HepG2 (cell line): ENCODE measurements around the gene PPA1. TPM values are rescaled to one million over a fixed set of nuclear protein-coding genes. Genes with fewer than 3 reads are reported as not detected.

Experiments
- MAFG ChIP-seq: sonication (generic); formaldehyde crosslinking; IDR thresholded peaks from 2 replicates; pipeline ENCODE4 v1.5.1; 2020; ENCODE audit warnings: mild to moderate bottlenecking, missing genetic modification reagents
- NR2F1 ChIP-seq, 2 experiments: fragments of 450-650 bp in 1 of 2; formaldehyde crosslinking in 1 of 2; IDR thresholded peaks; 2 replicates each; pipeline versions ENCODE4 v1.5.0 to v1.6.1; 2016 to 2020; ENCODE audit warnings: mild to moderate bottlenecking in 1 of 2, missing compliant biosample characterization in 1 of 2, missing genetic modification reagents in 1 of 2, moderate library complexity in 1 of 2
- SP140L ChIP-seq: sonication (generic); formaldehyde crosslinking; IDR thresholded peaks from 2 replicates; pipeline ENCODE4 v1.4.0; 2020; ENCODE audit warnings: missing genetic modification reagents, borderline replicate concordance
- ZNF713 ChIP-seq: sonication (generic); formaldehyde crosslinking; IDR thresholded peaks from 2 replicates; pipeline ENCODE4 v1.4.0; 2020; ENCODE audit warnings: mild to moderate bottlenecking, missing genetic modification reagents
- ZSCAN9 ChIP-seq: IDR thresholded peaks from 2 replicates; pipeline ENCODE4 v1.6.1; 2016; ENCODE audit warnings: borderline replicate concordance
- polyA plus RNA-seq, 8 experiments: library from polyadenylated mRNA; depleted of rRNA in 3 of 8; stranded (reverse) in 7 of 8; unstranded in 1 of 8; fragments of >200 nt; fragmentation: Illumina TruSeq in 4 of 8; extraction: Trizol in 4 of 8; gene quantifications; 2 replicates each; pipeline versions ENCODE4 v1.2.1 to v1.2.3, GENCODE V29; 2011 to 2016; ENCODE audit warnings: low read depth in 4 of 8, missing spikeins in 1 of 8, mixed read lengths in 1 of 8; ENCODE audit not compliant: insufficient read depth in 1 of 8
- total RNA-seq, 5 experiments: library from RNA; depleted of rRNA; stranded (reverse); fragments of >200 nt; fragmentation: Illumina TruSeq; extraction: Trizol; gene quantifications; 2 replicates each; pipeline ENCODE4 v1.2.3, GENCODE V29; 2016; ENCODE audit warnings: low read depth in 1 of 5
- TF ChIP-seq, protein P1 (sequence below): sonication (generic); formaldehyde crosslinking; IDR thresholded peaks from 2 replicates; pipeline ENCODE4 v1.8.0; 2022; ENCODE audit warnings: mild to moderate bottlenecking, missing genetic modification reagents; ENCODE audit not compliant: insufficient replicate concordance
- TF ChIP-seq, protein P2 (sequence below): sonication (generic); formaldehyde crosslinking; IDR thresholded peaks from 2 replicates; pipeline ENCODE4 v1.8.1; 2022; ENCODE audit warnings: low read depth, mild to moderate bottlenecking, missing genetic modification reagents
- TF ChIP-seq, protein P3 (sequence below): IDR thresholded peaks from 2 replicates; pipeline ENCODE4 v1.6.1; 2018; ENCODE audit warnings: missing genetic modification reagents

PPA1 gene
- total and polyA plus RNA-seq, 2 of the 13 experiments (the other 11 are each of a cell fraction or from before 2014, with no cell fraction given): 136 to 250 TPM

DNA sequence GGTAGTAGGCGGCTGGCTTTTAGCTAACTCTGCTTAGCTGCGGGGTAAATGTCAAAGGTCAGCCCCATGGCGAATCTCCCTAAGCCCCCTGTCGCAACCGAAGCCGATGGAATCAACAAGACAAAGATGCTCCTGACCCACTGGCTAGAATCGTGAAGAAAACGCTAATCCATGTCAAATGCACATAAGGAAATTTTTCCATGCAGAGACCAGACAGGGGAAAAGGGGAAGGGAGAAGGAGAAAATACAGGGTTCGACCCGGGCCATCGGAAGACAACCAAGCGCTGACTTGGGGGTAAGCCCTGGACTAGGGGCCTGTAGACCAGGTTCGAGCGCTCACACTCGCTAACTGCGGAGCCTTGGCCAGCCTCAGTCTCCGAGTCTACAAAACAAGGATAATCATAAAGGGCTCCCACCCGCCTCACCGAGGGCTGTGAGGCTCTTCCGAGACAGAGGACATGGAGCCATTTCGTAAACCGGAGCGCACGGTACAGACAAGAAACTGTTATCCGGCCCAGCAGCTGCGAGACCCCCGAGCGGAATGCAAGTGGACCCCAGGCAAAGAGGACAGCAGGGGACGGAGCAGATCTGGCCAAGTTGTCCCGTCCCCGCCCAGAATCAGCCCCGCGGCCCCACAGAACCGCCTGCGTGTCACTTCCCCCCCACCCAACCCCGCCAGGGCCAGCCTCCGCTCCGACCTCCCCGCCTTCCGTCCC is 63.4 kb downstream of the PPA1 start (continued):
- TF ChIP-seq, protein P1, sequence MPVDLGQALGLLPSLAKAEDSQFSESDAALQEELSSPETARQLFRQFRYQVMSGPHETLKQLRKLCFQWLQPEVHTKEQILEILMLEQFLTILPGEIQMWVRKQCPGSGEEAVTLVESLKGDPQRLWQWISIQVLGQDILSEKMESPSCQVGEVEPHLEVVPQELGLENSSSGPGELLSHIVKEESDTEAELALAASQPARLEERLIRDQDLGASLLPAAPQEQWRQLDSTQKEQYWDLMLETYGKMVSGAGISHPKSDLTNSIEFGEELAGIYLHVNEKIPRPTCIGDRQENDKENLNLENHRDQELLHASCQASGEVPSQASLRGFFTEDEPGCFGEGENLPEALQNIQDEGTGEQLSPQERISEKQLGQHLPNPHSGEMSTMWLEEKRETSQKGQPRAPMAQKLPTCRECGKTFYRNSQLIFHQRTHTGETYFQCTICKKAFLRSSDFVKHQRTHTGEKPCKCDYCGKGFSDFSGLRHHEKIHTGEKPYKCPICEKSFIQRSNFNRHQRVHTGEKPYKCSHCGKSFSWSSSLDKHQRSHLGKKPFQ (CRISPR knock-in tag): peak; percentile 75
- TF ChIP-seq ZSCAN9 (CRISPR knock-in tag): no peak
- TF ChIP-seq NR2F1 (CRISPR knock-in tag; IDR thresholded peaks at IDR 0.05): peak in 1 of 2 experiments; percentile 51; a peak in 1 of 4 replicates
- TF ChIP-seq, protein P2, sequence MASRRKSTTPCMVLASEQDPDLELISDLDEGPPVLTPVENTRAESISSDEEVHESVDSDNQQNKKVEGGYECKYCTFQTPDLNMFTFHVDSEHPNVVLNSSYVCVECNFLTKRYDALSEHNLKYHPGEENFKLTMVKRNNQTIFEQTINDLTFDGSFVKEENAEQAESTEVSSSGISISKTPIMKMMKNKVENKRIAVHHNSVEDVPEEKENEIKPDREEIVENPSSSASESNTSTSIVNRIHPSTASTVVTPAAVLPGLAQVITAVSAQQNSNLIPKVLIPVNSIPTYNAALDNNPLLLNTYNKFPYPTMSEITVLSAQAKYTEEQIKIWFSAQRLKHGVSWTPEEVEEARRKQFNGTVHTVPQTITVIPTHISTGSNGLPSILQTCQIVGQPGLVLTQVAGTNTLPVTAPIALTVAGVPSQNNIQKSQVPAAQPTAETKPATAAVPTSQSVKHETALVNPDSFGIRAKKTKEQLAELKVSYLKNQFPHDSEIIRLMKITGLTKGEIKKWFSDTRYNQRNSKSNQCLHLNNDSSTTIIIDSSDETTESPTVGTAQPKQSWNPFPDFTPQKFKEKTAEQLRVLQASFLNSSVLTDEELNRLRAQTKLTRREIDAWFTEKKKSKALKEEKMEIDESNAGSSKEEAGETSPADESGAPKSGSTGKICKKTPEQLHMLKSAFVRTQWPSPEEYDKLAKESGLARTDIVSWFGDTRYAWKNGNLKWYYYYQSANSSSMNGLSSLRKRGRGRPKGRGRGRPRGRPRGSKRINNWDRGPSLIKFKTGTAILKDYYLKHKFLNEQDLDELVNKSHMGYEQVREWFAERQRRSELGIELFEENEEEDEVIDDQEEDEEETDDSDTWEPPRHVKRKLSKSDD (CRISPR knock-in tag): peak; percentile 48; the same call in 1 of the 2 replicates
- no peak for TF ChIP-seq ZNF713 (CRISPR knock-in tag)
- no peak for TF ChIP-seq MAFG (CRISPR knock-in tag)
- no peak for TF ChIP-seq SP140L
- TF ChIP-seq, protein P3, sequence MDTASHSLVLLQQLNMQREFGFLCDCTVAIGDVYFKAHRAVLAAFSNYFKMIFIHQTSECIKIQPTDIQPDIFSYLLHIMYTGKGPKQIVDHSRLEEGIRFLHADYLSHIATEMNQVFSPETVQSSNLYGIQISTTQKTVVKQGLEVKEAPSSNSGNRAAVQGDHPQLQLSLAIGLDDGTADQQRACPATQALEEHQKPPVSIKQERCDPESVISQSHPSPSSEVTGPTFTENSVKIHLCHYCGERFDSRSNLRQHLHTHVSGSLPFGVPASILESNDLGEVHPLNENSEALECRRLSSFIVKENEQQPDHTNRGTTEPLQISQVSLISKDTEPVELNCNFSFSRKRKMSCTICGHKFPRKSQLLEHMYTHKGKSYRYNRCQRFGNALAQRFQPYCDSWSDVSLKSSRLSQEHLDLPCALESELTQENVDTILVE (CRISPR knock-in tag): no peak
